Neural cell (in vitro differentiated cells): ENCODE data around the gene HLA-DMA.

Source experiments
- CTCF ChIP-seq: fragments of 450-650 bp; IDR thresholded peaks from 2 replicates; pipeline ENCODE4 v1.5.1; 2014; ENCODE audit warnings: antibody characterized with exemption, mild to moderate bottlenecking, moderate library complexity; ENCODE audit not compliant: poor library complexity, severe bottlenecking
- EZH2 ChIP-seq: fragments of 200-600, 300-800 bp; shearing (Covaris generic), sonication (generic); IDR thresholded peaks from 2 replicates; pipeline ENCODE4 v1.6.1; 2014; ENCODE audit warnings: antibody characterized with exemption, low read length, borderline replicate concordance, mild to moderate bottlenecking; ENCODE audit not compliant: insufficient read depth, poor library complexity, severe bottlenecking
- RAD21 ChIP-seq: fragments of 450-650 bp; conservative IDR thresholded peaks from 2 replicates; pipeline ENCODE4 v1.6.1; 2014; ENCODE audit warnings: antibody characterized with exemption, mild to moderate bottlenecking, moderate library complexity

- TF ChIP-seq EZH2 (no peak), RAD21 (no peak), CTCF (no peak)
Observed at GRCh38 chr6:32975886-32976285, 23.0 kb upstream of the HLA-DMA start.
